Measurements from ENCODE around the gene RGS1. TPM values are rescaled to one million over a fixed set of nuclear protein-coding genes. Genes with fewer than 3 reads are reported as not detected.
A peak's percentile ranks its signal among the peaks of the same experiment; 100 is the strongest.

Gene RGS1
- polyA plus RNA-seq, 3 donors: 2.4 to 17.7 (median 15.7) TPM

- Histone ChIP-seq H3K4me1 (ENCODE audit: control insufficient read depth in 1 of 2, insufficient read depth in 2 of 2, low read length in 2 of 2) (no peaks in the 10 kb centered on the region), H3K27ac (ENCODE audit: low read depth in 1 of 2, low read length in 2 of 2) (no peak overlapping the region), H3K4me2 (replicated peaks; ENCODE audit: extremely low read depth, low read length, poor library complexity, severe bottlenecking) (no peak overlapping the region), H3K79me2 (ENCODE audit: insufficient read depth, low read length) (no peaks in the 10 kb centered on the region), H3K9me3 (replicated peaks in 1 of 2; ENCODE audit: control insufficient read depth in 1 of 2, insufficient read depth in 1 of 2, low read length in 2 of 2) (no peaks in the 10 kb centered on the region), H3K9ac (ENCODE audit: insufficient read depth, low read length, poor library complexity, severe bottlenecking) (no peak overlapping the region), H3K27me3 (ENCODE audit: control insufficient read depth in 2 of 2, insufficient read depth in 2 of 2, low read length in 2 of 2) (no peaks in the 10 kb centered on the region), H3K36me3 (replicated peaks in 1 of 2; ENCODE audit: control insufficient read depth in 1 of 2, insufficient read depth in 2 of 2, low read length in 2 of 2) (no peaks in the 10 kb centered on the region), H2AFZ (ENCODE audit: insufficient read depth, low read depth, low read length, poor library complexity, severe bottlenecking) (no peak overlapping the region), H4K20me1 (ENCODE audit: insufficient read depth, low read length) (no peaks in the 10 kb centered on the region), H3K4me3 (replicated peaks in 1 of 3; ENCODE audit: low read depth in 2 of 3, low read length in 3 of 3) (no peak overlapping the region)
- no peaks in the 10 kb centered on the region for H3K27me3 Mint-ChIP-seq (ENCODE audit: low read depth in 3 of 3)
- H3K27ac Mint-ChIP-seq: no peak overlapping the region
- H3K4me3 Mint-ChIP-seq: no peak overlapping the region
- H3K4me1 Mint-ChIP-seq: no peaks in the 10 kb centered on the region
- intact Hi-C loops (cut with micrococcal nuclease): no loop called here
- TF ChIP-seq, protein P1, sequence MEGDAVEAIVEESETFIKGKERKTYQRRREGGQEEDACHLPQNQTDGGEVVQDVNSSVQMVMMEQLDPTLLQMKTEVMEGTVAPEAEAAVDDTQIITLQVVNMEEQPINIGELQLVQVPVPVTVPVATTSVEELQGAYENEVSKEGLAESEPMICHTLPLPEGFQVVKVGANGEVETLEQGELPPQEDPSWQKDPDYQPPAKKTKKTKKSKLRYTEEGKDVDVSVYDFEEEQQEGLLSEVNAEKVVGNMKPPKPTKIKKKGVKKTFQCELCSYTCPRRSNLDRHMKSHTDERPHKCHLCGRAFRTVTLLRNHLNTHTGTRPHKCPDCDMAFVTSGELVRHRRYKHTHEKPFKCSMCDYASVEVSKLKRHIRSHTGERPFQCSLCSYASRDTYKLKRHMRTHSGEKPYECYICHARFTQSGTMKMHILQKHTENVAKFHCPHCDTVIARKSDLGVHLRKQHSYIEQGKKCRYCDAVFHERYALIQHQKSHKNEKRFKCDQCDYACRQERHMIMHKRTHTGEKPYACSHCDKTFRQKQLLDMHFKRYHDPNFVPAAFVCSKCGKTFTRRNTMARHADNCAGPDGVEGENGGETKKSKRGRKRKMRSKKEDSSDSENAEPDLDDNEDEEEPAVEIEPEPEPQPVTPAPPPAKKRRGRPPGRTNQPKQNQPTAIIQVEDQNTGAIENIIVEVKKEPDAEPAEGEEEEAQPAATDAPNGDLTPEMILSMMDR (IDR thresholded peaks at IDR 0.05): no peak
- peak in 1 of 3 donors; percentile 26 for DNase-seq
- no peaks in the 10 kb centered on the region for H3K36me3 Mint-ChIP-seq
- 100% methylated on average over 2 of the region's 4 CpGs for WGBS (ENCODE audit: insufficient coverage)
- H3K9me3 Mint-ChIP-seq: no peaks in the 10 kb centered on the region
Observed at GRCh38 chr1:192557841-192558595, 17.6 kb upstream of the RGS1 start.

DNA sequence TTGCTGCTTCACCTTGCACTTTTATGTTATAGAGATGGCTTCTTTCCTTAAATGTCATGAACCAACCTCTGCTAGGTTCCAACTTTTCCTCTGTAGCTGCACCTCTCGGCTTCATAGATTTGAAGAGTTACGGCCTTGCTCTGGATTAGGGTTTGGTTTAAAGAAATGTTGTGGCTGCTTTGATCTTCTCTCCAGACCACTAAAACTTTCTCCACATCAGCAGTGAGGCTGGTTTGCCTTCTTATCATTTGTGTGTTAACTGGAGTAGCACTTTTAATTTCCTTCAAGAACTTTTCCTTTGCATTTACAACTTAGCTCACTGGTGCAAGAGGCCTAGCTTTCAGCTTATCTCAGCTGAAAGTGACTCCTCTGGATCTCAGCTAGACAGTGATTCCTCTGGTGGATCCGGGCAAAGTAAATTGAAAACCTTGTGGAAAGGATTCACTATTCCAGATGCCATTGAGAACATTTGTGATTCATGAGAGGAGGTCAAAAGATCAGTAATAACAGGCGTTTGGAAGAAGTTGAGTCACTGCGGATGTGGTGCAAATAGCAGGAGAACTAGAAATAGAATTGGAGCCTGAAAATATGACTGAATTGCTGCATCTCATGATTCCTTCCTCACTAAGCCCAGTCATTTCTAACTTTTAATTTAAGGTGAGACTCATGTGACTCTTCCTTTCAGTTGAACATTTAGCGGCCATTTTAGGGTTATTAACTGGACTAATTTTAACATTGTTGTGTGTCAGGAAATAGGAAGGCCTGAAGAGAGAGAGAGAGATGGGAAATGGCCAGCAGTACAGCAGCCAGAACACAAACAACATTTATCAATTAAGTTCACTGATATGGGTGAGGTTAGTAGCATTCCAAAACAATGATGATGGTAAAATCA is 16.2 kb upstream of the RGS1 start:
- WGBS (ENCODE audit: insufficient coverage): 88% methylated on average over 1 of the region's 6 CpGs
- Histone ChIP-seq H3K27me3 (ENCODE audit: control insufficient read depth in 2 of 2, insufficient read depth in 2 of 2, low read length in 2 of 2) (no peaks in the 10 kb centered on the region), H4K20me1 (ENCODE audit: insufficient read depth, low read length) (no peaks in the 10 kb centered on the region), H3K9me3 (replicated peaks in 1 of 2; ENCODE audit: control insufficient read depth in 1 of 2, insufficient read depth in 1 of 2, low read length in 2 of 2) (no peaks in the 10 kb centered on the region), H3K36me3 (replicated peaks in 1 of 2; ENCODE audit: control insufficient read depth in 1 of 2, insufficient read depth in 2 of 2, low read length in 2 of 2) (no peaks in the 10 kb centered on the region), H3K4me1 (ENCODE audit: control insufficient read depth in 1 of 2, insufficient read depth in 2 of 2, low read length in 2 of 2) (no peaks in the 10 kb centered on the region), H3K79me2 (ENCODE audit: insufficient read depth, low read length) (no peaks in the 10 kb centered on the region), H2AFZ (ENCODE audit: insufficient read depth, low read depth, low read length, poor library complexity, severe bottlenecking) (no peak overlapping the region), H3K4me3 (replicated peaks in 1 of 3; ENCODE audit: low read depth in 2 of 3, low read length in 3 of 3) (no peak overlapping the region), H3K27ac (ENCODE audit: low read depth in 1 of 2, low read length in 2 of 2) (no peak overlapping the region), H3K9ac (ENCODE audit: insufficient read depth, low read length, poor library complexity, severe bottlenecking) (no peak overlapping the region), H3K4me2 (replicated peaks; ENCODE audit: extremely low read depth, low read length, poor library complexity, severe bottlenecking) (no peak overlapping the region)
- H3K36me3 Mint-ChIP-seq: no peaks in the 10 kb centered on the region
- DNase-seq: no peak
- no peaks in the 10 kb centered on the region for H3K4me1 Mint-ChIP-seq
- TF ChIP-seq, protein P1 (IDR thresholded peaks at IDR 0.05): no peak
- H3K27ac Mint-ChIP-seq: no peak overlapping the region
- no peak overlapping the region for H3K4me3 Mint-ChIP-seq
- no peaks in the 10 kb centered on the region for H3K27me3 Mint-ChIP-seq (ENCODE audit: low read depth in 3 of 3)
- intact Hi-C loops (cut with micrococcal nuclease): no loop called here
- no peaks in the 10 kb centered on the region for H3K9me3 Mint-ChIP-seq

Data from CD14-positive monocyte (primary cell).